ENCODE data around the gene HOXA1.

HOXA1 gene

DNA sequence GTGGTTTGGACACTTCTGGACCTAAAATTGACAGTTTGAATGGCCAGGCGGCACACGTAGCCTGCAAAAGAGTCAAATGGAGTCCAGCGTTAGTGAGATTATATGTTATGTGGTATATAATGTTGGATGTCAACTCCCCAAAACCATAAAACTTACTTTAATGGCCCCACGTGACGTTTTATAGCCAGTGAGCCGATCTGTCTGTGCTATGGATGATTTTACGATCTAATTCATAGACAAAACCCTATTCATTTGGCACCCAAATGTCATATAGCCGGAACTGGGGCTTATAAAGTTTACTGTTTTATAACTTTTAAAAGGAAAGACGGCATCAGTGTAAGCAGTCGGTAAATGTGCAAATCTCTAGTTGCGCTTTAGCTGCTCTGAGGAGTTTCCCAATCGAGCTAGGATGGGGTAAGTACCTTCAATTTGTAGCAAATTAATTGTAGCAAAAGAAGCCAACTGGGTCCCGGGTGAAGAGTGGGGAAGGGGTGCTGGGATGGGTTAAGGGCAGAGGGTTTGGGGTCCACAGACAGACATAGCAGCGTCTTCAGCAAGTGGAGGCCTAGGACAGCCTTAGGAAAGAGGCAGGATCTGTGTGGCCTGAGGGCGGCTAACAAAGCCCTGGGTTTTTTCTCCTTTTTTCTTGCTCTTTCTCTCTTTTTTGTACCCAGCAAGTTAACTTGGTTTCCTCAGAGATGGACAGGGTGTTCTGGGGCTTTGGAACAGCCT, 44.5 kb upstream of the HOXA1 start (continued):
- TF ChIP-seq ZNF394 (tag by site-specific recombination; IDR thresholded peaks at IDR 0.05; ENCODE audit: borderline replicate concordance): no peak
- no peak for TF ChIP-seq ZNF248 (tag by site-specific recombination; IDR thresholded peaks at IDR 0.05)
- TF ChIP-seq PRDM1 (tag by site-specific recombination; IDR thresholded peaks at IDR 0.05): no peak
- no peak for TF ChIP-seq GLI4 (tag by site-specific recombination; IDR thresholded peaks at IDR 0.05)
- TF ChIP-seq TCF7L2 (IDR thresholded peaks at IDR 0.05; ENCODE audit: borderline replicate concordance, low read depth, low read length): peak; percentile 58; the same call in 1 of the 2 replicates
- no peak; the same call in 1 of the 2 replicates for TF ChIP-seq TRIM28 (IDR thresholded peaks at IDR 0.05; ENCODE audit: borderline replicate concordance, low read length)
- TF ChIP-seq, protein P1, sequence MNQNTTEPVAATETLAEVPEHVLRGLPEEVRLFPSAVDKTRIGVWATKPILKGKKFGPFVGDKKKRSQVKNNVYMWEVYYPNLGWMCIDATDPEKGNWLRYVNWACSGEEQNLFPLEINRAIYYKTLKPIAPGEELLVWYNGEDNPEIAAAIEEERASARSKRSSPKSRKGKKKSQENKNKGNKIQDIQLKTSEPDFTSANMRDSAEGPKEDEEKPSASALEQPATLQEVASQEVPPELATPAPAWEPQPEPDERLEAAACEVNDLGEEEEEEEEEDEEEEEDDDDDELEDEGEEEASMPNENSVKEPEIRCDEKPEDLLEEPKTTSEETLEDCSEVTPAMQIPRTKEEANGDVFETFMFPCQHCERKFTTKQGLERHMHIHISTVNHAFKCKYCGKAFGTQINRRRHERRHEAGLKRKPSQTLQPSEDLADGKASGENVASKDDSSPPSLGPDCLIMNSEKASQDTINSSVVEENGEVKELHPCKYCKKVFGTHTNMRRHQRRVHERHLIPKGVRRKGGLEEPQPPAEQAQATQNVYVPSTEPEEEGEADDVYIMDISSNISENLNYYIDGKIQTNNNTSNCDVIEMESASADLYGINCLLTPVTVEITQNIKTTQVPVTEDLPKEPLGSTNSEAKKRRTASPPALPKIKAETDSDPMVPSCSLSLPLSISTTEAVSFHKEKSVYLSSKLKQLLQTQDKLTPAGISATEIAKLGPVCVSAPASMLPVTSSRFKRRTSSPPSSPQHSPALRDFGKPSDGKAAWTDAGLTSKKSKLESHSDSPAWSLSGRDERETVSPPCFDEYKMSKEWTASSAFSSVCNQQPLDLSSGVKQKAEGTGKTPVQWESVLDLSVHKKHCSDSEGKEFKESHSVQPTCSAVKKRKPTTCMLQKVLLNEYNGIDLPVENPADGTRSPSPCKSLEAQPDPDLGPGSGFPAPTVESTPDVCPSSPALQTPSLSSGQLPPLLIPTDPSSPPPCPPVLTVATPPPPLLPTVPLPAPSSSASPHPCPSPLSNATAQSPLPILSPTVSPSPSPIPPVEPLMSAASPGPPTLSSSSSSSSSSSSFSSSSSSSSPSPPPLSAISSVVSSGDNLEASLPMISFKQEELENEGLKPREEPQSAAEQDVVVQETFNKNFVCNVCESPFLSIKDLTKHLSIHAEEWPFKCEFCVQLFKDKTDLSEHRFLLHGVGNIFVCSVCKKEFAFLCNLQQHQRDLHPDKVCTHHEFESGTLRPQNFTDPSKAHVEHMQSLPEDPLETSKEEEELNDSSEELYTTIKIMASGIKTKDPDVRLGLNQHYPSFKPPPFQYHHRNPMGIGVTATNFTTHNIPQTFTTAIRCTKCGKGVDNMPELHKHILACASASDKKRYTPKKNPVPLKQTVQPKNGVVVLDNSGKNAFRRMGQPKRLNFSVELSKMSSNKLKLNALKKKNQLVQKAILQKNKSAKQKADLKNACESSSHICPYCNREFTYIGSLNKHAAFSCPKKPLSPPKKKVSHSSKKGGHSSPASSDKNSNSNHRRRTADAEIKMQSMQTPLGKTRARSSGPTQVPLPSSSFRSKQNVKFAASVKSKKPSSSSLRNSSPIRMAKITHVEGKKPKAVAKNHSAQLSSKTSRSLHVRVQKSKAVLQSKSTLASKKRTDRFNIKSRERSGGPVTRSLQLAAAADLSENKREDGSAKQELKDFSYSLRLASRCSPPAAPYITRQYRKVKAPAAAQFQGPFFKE (tag by site-specific recombination; IDR thresholded peaks at IDR 0.05; ENCODE audit: borderline replicate concordance): no peak
- TF ChIP-seq, protein P2, sequence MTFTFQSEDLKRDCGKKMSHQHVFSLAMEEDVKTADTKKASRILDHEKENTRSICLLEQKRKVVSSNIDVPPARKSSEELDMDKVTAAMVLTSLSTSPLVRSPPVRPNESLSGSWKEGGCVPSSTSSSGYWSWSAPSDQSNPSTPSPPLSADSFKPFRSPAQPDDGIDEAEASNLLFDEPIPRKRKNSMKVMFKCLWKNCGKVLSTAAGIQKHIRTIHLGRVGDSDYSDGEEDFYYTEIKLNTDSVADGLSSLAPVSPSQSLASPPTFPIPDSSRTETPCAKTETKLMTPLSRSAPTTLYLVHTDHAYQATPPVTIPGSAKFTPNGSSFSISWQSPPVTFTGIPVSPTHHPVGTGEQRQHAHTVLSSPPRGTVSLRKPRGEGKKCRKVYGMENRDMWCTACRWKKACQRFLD (tag by site-specific recombination; IDR thresholded peaks at IDR 0.05): no peak
- TF ChIP-seq ZNF548 (tag by site-specific recombination; IDR thresholded peaks at IDR 0.05): no peak
- TF ChIP-seq ZNF274 (IDR thresholded peaks at IDR 0.05; ENCODE audit: low read length): no peak
- TF ChIP-seq ZNF274 (tag by site-specific recombination; IDR thresholded peaks at IDR 0.05; ENCODE audit: borderline replicate concordance): no peak
- TF ChIP-seq, protein P3, sequence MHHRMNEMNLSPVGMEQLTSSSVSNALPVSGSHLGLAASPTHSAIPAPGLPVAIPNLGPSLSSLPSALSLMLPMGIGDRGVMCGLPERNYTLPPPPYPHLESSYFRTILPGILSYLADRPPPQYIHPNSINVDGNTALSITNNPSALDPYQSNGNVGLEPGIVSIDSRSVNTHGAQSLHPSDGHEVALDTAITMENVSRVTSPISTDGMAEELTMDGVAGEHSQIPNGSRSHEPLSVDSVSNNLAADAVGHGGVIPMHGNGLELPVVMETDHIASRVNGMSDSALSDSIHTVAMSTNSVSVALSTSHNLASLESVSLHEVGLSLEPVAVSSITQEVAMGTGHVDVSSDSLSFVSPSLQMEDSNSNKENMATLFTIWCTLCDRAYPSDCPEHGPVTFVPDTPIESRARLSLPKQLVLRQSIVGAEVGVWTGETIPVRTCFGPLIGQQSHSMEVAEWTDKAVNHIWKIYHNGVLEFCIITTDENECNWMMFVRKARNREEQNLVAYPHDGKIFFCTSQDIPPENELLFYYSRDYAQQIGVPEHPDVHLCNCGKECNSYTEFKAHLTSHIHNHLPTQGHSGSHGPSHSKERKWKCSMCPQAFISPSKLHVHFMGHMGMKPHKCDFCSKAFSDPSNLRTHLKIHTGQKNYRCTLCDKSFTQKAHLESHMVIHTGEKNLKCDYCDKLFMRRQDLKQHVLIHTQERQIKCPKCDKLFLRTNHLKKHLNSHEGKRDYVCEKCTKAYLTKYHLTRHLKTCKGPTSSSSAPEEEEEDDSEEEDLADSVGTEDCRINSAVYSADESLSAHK (tag by site-specific recombination; IDR thresholded peaks at IDR 0.05): peak; percentile 87
- TF ChIP-seq, protein P4, sequence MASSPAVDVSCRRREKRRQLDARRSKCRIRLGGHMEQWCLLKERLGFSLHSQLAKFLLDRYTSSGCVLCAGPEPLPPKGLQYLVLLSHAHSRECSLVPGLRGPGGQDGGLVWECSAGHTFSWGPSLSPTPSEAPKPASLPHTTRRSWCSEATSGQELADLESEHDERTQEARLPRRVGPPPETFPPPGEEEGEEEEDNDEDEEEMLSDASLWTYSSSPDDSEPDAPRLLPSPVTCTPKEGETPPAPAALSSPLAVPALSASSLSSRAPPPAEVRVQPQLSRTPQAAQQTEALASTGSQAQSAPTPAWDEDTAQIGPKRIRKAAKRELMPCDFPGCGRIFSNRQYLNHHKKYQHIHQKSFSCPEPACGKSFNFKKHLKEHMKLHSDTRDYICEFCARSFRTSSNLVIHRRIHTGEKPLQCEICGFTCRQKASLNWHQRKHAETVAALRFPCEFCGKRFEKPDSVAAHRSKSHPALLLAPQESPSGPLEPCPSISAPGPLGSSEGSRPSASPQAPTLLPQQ (tag by site-specific recombination; IDR thresholded peaks at IDR 0.05): peak; percentile 54; the same call in 1 of the 2 replicates
- TF ChIP-seq ZNF529 (tag by site-specific recombination; IDR thresholded peaks at IDR 0.05; ENCODE audit: insufficient replicate concordance): no peak
- no peak for TF ChIP-seq ZNF521 (tag by site-specific recombination; IDR thresholded peaks at IDR 0.05)
- no peak for TF ChIP-seq HOXA7 (CRISPR knock-in tag; IDR thresholded peaks at IDR 0.05; ENCODE audit: borderline replicate concordance)
- no peak for TF ChIP-seq SETDB1 (IDR thresholded peaks at IDR 0.05; ENCODE audit: insufficient read length, low read length)
- TF ChIP-seq ZNF146 (tag by site-specific recombination; IDR thresholded peaks at IDR 0.05): no peak
- TF ChIP-seq ZBTB20 (tag by site-specific recombination; IDR thresholded peaks at IDR 0.05): no peak
- TF ChIP-seq ZNF747 (tag by site-specific recombination; IDR thresholded peaks at IDR 0.05): no peak
- peak; percentile 28; the same call in 1 of the 2 replicates for TF ChIP-seq ZNF10 (tag by site-specific recombination; IDR thresholded peaks at IDR 0.05)
- peak; percentile 63; the same call in 1 of the 2 replicates for TF ChIP-seq ZNF24 (tag by site-specific recombination; IDR thresholded peaks at IDR 0.05)
- TF ChIP-seq ZNF571 (tag by site-specific recombination; IDR thresholded peaks at IDR 0.05): no peak
- TF ChIP-seq, protein P5, sequence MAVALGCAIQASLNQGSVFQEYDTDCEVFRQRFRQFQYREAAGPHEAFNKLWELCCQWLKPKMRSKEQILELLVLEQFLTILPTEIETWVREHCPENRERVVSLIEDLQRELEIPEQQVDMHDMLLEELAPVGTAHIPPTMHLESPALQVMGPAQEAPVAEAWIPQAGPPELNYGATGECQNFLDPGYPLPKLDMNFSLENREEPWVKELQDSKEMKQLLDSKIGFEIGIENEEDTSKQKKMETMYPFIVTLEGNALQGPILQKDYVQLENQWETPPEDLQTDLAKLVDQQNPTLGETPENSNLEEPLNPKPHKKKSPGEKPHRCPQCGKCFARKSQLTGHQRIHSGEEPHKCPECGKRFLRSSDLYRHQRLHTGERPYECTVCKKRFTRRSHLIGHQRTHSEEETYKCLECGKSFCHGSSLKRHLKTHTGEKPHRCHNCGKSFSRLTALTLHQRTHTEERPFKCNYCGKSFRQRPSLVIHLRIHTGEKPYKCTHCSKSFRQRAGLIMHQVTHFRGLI (tag by site-specific recombination; IDR thresholded peaks at IDR 0.05): no peak; the same call in 1 of the 2 replicates
- TF ChIP-seq ZNF426 (tag by site-specific recombination; IDR thresholded peaks at IDR 0.05): no peak; the same call in 1 of the 2 replicates
- no peak for TF ChIP-seq ZNF600 (tag by site-specific recombination; IDR thresholded peaks at IDR 0.05)
- no peak for TF ChIP-seq ZNF169 (tag by site-specific recombination; IDR thresholded peaks at IDR 0.05)
- TF ChIP-seq ZNF311 (tag by site-specific recombination; IDR thresholded peaks at IDR 0.05; ENCODE audit: borderline replicate concordance): no peak

Measured in HEK293 (cell line).